Fibroblast of lung (primary cell): Measurements from ENCODE around the gene WWOX.

Experiments used
- CTCF ChIP-seq, 2 donors: IDR thresholded peaks in 1 of 2; conservative IDR thresholded peaks in 1 of 2; 1 replicate in 1 of 2; 2 replicates in 1 of 2; pipeline ENCODE4 v1.5.1; 2011 to 2012; ENCODE audit warnings: low read length in 2 of 2, control low read depth in 1 of 2, inconsistent platforms in 1 of 2, low read depth in 1 of 2, mild to moderate bottlenecking in 1 of 2
- EZH2 ChIP-seq: IDR thresholded peaks from 2 replicates; pipeline ENCODE4 v1.5.1; 2012; ENCODE audit warnings: low read length, control low read depth, mild to moderate bottlenecking; ENCODE audit errors: missing control alignments

- TF ChIP-seq EZH2 (no peak), CTCF (conservative IDR thresholded peaks at IDR 0.05 in 1 of 2, IDR thresholded peaks at IDR 0.05 in 1 of 2; ENCODE audit: low read depth in 1 of 2, low read length in 2 of 2) (no peak)
Measured at GRCh38 chr16:78098087-78098486, 1.4 kb upstream of the WWOX start.
